H1 (cell line): ENCODE measurements around the gene SLC6A2.

Experiments
- CTCF ChIP-seq, 3 experiments: IDR thresholded peaks; 1 replicate in 2 of 3; 2 replicates in 1 of 3; pipeline versions ENCODE4 v1.5.1 to v1.6.1; 2011; ENCODE audit warnings: low read length in 3 of 3, mild to moderate bottlenecking in 3 of 3, inconsistent platforms in 2 of 3, low read depth in 1 of 3, moderate library complexity in 1 of 3; ENCODE audit not compliant: insufficient read depth in 1 of 3; ENCODE audit errors: control extremely low read depth in 1 of 3
- EP300 ChIP-seq, 2 experiments: IDR thresholded peaks; 1 replicate in 1 of 2; 2 replicates in 1 of 2; pipeline ENCODE4 v1.6.1; 2011 to 2012; ENCODE audit warnings: low read depth in 2 of 2, low read length in 2 of 2, mild to moderate bottlenecking in 2 of 2, borderline replicate concordance in 1 of 2, inconsistent platforms in 1 of 2, moderate library complexity in 1 of 2
- EZH2 ChIP-seq: fragments of 200-600 bp; sonication (generic); IDR thresholded peaks from 2 replicates; pipeline ENCODE4 v1.7.1; 2012; ENCODE audit warnings: low read depth, mild to moderate bottlenecking, moderate library complexity, low read length, inconsistent platforms; ENCODE audit not compliant: severe bottlenecking
- KDM4A ChIP-seq: IDR thresholded peaks from one replicate; pipeline ENCODE4 v1.7.1; 2012; ENCODE audit warnings: low read depth, mild to moderate bottlenecking, moderate library complexity, low read length, inconsistent platforms; ENCODE audit not compliant: severe bottlenecking
- MAFK ChIP-seq: IDR thresholded peaks from 2 replicates; pipeline ENCODE4 v1.6.1; 2012; ENCODE audit warnings: low read depth, mild to moderate bottlenecking, improper control_type of control experiment, low read length
- MAX ChIP-seq: IDR thresholded peaks from 2 replicates; pipeline ENCODE4 v1.6.1; 2012; ENCODE audit warnings: inconsistent platforms
- NRF1 ChIP-seq: IDR thresholded peaks from 2 replicates; pipeline ENCODE4 v1.6.1; 2011; ENCODE audit warnings: mild to moderate bottlenecking, low read depth, low read length, improper control_type of control experiment
- POLR2A ChIP-seq, 2 experiments: IDR thresholded peaks; 1 replicate in 1 of 2; 2 replicates in 1 of 2; pipeline ENCODE4 v1.6.1; 2011; ENCODE audit warnings: low read depth in 2 of 2, low read length in 2 of 2, mild to moderate bottlenecking in 2 of 2; ENCODE audit errors: control extremely low read depth in 1 of 2
- POLR2AphosphoS5 ChIP-seq: IDR thresholded peaks from 2 replicates; pipeline ENCODE4 v1.6.1; 2011; ENCODE audit warnings: low read depth, low read length
- RBBP5 ChIP-seq: IDR thresholded peaks from 2 replicates; pipeline ENCODE4 v1.7.1; 2012; ENCODE audit warnings: low read depth, mild to moderate bottlenecking, inconsistent platforms, low read length, moderate library complexity, borderline replicate concordance
- SP1 ChIP-seq: IDR thresholded peaks from 2 replicates; pipeline ENCODE4 v1.6.1; 2011; ENCODE audit warnings: low read depth, low read length
- SP2 ChIP-seq: IDR thresholded peaks from 2 replicates; pipeline ENCODE4 v1.6.1; 2012; ENCODE audit warnings: mild to moderate bottlenecking, low read length, inconsistent platforms
- TBP ChIP-seq: IDR thresholded peaks from 2 replicates; pipeline ENCODE4 v1.6.1; 2011; ENCODE audit warnings: low read depth, low read length, improper control_type of control experiment
- USF2 ChIP-seq: IDR thresholded peaks from 2 replicates; pipeline ENCODE4 v1.6.1; 2011; ENCODE audit warnings: low read length, improper control_type of control experiment

- TF ChIP-seq CTCF (IDR thresholded peaks at IDR 0.05; ENCODE audit: control extremely low read depth in 1 of 3, insufficient read depth in 1 of 3, low read depth in 1 of 3, low read length in 3 of 3) = no peak
- TF ChIP-seq EZH2 = no peak
- TF ChIP-seq SP2 = no peak
- TF ChIP-seq POLR2AphosphoS5 = no peak
- no peak for TF ChIP-seq POLR2A (IDR thresholded peaks at IDR 0.05; ENCODE audit: control extremely low read depth in 1 of 2, low read depth in 2 of 2, low read length in 2 of 2)
- TF ChIP-seq MAX = no peak
- TF ChIP-seq EP300 (IDR thresholded peaks at IDR 0.05; ENCODE audit: borderline replicate concordance in 1 of 2, low read depth in 2 of 2, low read length in 2 of 2) = no peak
- no peak for TF ChIP-seq RBBP5
- TF ChIP-seq KDM4A = no peak
- TF ChIP-seq MAFK = no peak
- no peak for TF ChIP-seq USF2
- TF ChIP-seq TBP = no peak
- TF ChIP-seq SP1 = no peak
- TF ChIP-seq NRF1 = no peak
Observed at GRCh38 chr16:55735120-55735781, 79.5 kb downstream of the SLC6A2 start.
